HL-60 (cell line): ENCODE results near the gene CD99.

ENCODE experiments used
- DNase-seq, 2 experiments: peaks; one replicate each; pipeline ENCODE4 v3.0.0-alpha.2; 2010 to 2020; ENCODE audit warnings: low read depth in 1 of 2, low spot score in 1 of 2
- H3K27ac ChIP-seq: fragments of 250-450 bp; sonication (Bioruptor Pico); replicated peaks from 2 replicates; pipeline ENCODE4 v1.5.1; 2020; ENCODE audit warnings: mild to moderate bottlenecking, moderate library complexity
- H3K27me3 ChIP-seq: fragments of 250-450 bp; sonication (Bioruptor Pico); 2 replicates; pipeline ENCODE4 v1.5.1; 2021; ENCODE audit warnings: mild to moderate bottlenecking, moderate library complexity; ENCODE audit not compliant: insufficient read depth, poor library complexity, severe bottlenecking
- H3K4me3 ChIP-seq: replicated peaks from 2 replicates; pipeline ENCODE4 v1.5.1; 2011; ENCODE audit warnings: mild to moderate bottlenecking, control low read depth, low read length; ENCODE audit not compliant: insufficient read depth
- GABPA ChIP-seq: IDR thresholded peaks from 2 replicates; pipeline ENCODE4 v1.6.1; 2012; ENCODE audit warnings: low read depth
- POLR2AphosphoS5 ChIP-seq: IDR thresholded peaks from 2 replicates; pipeline ENCODE4 v1.6.1; 2012; ENCODE audit warnings: low read depth
- SPI1 ChIP-seq: IDR thresholded peaks from 2 replicates; pipeline ENCODE4 v1.6.1; 2012; ENCODE audit warnings: low read depth, mild to moderate bottlenecking, borderline replicate concordance
- TF ChIP-seq, protein P1 (sequence below): IDR thresholded peaks from one replicate; pipeline ENCODE4 v1.5.1; 2011; ENCODE audit warnings: low read length, control low read depth, inconsistent platforms; ENCODE audit not compliant: insufficient read depth
- TF ChIP-seq, protein P2 (sequence below): IDR thresholded peaks from 2 replicates; pipeline ENCODE4 v1.6.1; 2012; ENCODE audit warnings: low read depth; ENCODE audit not compliant: insufficient replicate concordance

CD99 gene

DNA sequence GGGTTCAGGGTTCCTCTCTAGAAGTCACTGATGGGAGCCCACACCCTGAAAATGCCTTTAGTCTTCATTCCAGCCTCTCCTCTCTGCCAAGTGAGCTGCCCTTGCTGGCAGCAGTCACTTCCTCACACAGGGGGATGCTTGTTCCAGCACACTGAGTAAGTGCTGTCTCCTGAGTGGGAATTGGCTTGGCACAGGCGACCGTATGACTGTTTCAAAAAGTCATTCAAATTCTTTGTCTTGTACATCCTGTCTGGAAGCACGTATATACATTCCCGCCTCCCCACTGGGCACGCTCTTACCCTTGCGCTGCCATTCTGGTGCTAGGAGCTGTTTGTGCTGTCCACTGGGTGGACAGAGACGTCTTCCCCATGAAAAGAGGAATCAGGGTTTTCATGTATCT is 40.2 kb upstream of the CD99 start:
- H3K27ac ChIP-seq: no peak overlapping the region
- no peak overlapping the region for H3K4me3 ChIP-seq
- TF ChIP-seq, protein P1, sequence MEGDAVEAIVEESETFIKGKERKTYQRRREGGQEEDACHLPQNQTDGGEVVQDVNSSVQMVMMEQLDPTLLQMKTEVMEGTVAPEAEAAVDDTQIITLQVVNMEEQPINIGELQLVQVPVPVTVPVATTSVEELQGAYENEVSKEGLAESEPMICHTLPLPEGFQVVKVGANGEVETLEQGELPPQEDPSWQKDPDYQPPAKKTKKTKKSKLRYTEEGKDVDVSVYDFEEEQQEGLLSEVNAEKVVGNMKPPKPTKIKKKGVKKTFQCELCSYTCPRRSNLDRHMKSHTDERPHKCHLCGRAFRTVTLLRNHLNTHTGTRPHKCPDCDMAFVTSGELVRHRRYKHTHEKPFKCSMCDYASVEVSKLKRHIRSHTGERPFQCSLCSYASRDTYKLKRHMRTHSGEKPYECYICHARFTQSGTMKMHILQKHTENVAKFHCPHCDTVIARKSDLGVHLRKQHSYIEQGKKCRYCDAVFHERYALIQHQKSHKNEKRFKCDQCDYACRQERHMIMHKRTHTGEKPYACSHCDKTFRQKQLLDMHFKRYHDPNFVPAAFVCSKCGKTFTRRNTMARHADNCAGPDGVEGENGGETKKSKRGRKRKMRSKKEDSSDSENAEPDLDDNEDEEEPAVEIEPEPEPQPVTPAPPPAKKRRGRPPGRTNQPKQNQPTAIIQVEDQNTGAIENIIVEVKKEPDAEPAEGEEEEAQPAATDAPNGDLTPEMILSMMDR: no peak
- TF ChIP-seq GABPA (no peak), SPI1 (no peak), POLR2AphosphoS5 (no peak)
- TF ChIP-seq, protein P2, sequence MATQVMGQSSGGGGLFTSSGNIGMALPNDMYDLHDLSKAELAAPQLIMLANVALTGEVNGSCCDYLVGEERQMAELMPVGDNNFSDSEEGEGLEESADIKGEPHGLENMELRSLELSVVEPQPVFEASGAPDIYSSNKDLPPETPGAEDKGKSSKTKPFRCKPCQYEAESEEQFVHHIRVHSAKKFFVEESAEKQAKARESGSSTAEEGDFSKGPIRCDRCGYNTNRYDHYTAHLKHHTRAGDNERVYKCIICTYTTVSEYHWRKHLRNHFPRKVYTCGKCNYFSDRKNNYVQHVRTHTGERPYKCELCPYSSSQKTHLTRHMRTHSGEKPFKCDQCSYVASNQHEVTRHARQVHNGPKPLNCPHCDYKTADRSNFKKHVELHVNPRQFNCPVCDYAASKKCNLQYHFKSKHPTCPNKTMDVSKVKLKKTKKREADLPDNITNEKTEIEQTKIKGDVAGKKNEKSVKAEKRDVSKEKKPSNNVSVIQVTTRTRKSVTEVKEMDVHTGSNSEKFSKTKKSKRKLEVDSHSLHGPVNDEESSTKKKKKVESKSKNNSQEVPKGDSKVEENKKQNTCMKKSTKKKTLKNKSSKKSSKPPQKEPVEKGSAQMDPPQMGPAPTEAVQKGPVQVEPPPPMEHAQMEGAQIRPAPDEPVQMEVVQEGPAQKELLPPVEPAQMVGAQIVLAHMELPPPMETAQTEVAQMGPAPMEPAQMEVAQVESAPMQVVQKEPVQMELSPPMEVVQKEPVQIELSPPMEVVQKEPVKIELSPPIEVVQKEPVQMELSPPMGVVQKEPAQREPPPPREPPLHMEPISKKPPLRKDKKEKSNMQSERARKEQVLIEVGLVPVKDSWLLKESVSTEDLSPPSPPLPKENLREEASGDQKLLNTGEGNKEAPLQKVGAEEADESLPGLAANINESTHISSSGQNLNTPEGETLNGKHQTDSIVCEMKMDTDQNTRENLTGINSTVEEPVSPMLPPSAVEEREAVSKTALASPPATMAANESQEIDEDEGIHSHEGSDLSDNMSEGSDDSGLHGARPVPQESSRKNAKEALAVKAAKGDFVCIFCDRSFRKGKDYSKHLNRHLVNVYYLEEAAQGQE: no peak
- no peaks in the 10 kb centered on the region for H3K27me3 ChIP-seq
- no peak for DNase-seq

DNA sequence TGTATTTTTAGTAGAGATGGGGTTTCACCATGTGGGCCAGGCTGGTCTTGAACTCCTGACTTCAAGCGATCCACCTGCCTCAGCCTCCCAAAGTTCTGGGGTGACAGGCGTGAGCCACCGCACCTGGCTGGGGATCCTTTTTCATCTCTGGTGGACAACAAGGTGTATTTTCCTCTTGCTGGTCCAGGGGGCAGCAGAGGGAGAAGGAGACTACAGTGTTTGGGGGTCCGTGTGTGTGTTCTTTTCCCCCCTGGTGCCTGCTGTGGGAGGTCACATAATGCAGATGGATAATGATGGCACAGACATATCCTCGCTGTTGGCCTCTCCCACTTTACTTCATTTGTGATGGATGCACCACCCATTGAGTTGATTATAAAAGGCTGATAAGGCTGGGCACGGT is 39.0 kb upstream of the CD99 start:
- no peak overlapping the region for H3K27ac ChIP-seq
- H3K4me3 ChIP-seq: no peak overlapping the region
- no peak for TF ChIP-seq SPI1
- TF ChIP-seq POLR2AphosphoS5: no peak
- TF ChIP-seq, protein P2: no peak
- TF ChIP-seq, protein P1: no peak
- no peak for TF ChIP-seq GABPA
- DNase-seq: no peak
- no peaks in the 10 kb centered on the region for H3K27me3 ChIP-seq

- Histone ChIP-seq H3K27ac (no peak overlapping the region), H3K27me3 (no peaks in the 10 kb centered on the region), H3K4me3 (no peak overlapping the region)
- DNase-seq: no peak
- TF ChIP-seq POLR2AphosphoS5 (no peak), SPI1 (no peak), GABPA (no peak)
- TF ChIP-seq, protein P1: no peak
- TF ChIP-seq, protein P2: no peak
These were observed 36.4 kb upstream of the CD99 start for GRCh38 chrX:2654436-2655340.
